HL-60/S4 treated with phorbol 12-myristate 13-acetate at 8.2 ng/mL for 4 days and 3 days (cell line): Measurements from ENCODE around the gene PALD1.

ENCODE experiments used
- in situ Hi-C: fragments of 300-500 bp; cut with MboI; formaldehyde crosslinking; loops from 2 replicates; pipeline ENCODE4 v1.15.0; 2022; ENCODE audit warnings: low sequenced_read_pairs

PALD1 gene

DNA sequence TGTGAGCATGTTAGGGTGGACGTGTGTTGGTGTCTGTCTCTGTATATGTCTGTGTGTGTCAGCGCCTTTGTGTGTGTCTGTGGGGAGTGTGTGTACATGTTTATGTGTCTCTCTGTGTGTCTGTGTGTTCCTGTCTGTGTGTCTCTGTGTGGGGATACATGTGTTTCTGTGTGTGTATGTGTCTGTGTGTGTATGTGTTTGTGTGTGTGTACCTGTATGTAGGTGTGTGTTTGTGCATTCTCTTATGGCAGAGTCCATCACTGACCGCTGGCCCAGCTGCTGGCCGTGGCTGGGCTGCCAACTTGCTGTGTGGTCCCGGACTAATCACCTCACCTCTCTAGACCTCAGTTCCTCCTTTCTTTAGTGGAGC lies 54.6 kb downstream of the PALD1 start:
- in situ Hi-C loops, result no loop called here

DNA sequence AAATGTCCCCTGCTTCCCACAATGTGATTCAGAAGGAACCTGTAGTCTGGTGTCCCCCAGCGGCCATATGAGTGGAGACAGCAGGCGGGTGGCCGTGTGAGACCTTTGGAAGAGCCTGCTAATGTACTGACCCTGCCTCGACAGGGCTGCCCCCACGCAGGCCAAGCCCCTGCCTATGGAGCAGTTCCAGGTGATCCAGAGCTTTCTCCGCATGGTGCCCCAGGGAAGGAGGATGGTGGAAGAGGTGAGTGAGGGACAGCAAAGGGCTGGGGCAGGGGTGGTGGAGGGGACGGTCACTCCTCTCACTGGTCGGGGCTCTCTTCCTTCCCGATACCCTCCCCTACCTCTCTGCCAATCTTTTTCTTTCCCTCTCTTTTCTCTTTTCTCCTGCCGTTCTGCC lies 55.7 kb downstream of the PALD1 start:
- in situ Hi-C loops, result no loop called here

DNA sequence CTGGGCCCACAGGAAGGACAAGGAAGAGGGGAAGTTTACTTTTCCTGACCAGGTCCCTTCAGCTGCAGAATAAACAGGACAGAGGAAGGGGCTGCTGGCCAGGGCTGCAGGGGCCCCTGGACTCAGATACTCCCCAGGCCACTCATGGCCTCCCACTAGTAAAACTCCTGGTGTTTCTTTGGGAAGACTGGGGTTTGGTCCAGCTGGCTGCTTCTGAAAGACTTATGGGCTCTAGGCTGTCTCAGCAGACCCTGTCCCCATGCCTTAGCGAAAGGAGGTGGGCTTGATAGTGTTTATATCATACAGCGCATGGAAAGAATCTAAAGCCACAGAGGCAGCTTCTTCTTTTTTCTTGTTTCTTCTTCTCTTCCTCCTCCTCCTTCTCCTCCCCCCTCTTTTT lies 56.4 kb downstream of the PALD1 start:
- in situ Hi-C loops, result no loop called here

DNA sequence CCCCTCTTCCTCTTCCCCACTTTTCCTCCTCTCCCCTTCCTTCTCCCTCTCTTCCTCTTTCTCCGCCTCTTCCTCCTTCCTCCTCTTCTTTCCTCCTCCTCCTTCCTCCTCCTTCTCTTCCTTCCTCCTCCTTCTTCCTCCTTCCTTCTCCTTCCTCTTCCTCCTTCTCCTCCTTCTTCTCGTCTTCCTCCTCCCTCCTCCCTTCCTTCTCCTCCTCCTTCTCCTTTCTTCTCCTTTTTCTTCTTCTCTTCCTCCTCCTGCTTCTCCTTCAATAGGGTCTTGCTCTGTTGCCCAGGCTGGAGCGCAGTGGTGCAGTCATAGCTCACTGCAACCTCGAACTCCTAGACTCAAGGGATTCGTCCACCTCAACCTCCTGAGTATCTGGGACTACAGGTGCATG lies 56.9 kb downstream of the PALD1 start:
- in situ Hi-C loops, result no loop called here

DNA sequence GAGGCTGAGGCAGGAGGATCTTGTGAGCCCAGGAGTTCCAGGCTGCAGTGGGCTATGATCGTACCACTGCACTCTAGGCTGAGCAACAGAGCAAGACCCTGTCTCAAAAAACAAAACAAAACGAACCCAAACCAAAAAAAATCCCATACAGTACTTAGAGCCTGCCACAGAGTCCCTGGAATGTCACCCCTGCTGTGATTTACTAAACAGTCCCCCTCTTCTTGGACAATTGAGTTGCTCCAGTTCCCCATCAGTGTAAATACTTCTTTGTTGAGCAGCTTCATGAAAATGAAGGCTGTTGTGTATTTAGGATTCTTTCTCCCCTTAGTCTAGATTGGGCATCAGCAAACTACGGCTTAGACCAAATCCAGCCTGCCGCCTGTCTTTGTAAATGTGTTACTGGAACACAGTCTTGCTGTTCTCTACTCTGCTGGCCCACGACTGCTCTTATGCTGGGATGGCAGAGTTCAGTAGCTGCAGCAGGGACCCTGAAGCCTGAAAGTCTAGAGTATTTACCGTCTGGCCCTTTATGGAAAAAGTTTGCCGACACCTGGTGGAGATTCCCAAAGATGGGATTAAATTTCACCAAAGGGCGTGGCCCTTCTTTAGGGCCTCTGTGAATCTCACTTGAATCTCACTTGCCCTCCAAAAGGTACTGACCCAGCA lies 57.8 kb downstream of the PALD1 start:
- in situ Hi-C loops, result no loop called here

DNA sequence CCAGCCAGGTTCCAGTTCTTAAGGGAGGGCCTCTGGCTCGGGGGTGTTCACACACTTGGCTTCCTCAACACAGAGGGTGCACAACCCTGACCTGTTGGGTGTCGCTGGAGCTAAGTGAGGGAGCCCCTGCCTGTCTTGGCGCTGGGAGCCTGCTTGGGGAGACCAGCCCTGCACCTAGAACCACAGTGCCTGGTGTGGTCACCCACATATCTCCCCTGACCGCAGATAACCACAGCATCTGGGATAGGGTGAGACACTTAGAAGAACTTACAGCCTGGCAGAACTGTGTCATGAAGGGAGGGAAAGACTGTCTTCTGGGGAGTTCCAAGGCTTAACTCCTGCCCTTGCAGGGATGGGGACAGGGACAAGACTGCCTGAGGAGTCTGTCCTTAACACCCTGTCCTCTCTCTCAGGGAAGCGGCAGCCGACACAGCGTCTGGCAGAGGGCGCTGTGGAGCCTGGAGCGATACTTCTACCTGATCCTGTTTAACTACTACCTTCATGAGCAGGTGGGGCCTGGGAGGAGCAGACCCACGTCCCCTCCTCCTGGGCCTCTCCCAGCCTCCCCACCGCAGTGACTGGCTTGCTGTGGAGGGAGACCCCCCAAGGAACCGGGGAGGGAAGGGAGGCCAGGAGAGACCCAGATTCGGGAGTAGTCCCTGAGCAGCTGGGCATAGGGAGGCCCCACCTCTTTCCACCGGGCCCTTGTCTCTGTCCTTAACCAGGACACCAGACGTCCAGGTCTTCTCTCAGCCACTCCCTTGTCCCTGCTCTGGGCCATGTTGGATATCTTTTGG lies 59.0 kb downstream of the PALD1 start:
- in situ Hi-C loops, result no loop called here

DNA sequence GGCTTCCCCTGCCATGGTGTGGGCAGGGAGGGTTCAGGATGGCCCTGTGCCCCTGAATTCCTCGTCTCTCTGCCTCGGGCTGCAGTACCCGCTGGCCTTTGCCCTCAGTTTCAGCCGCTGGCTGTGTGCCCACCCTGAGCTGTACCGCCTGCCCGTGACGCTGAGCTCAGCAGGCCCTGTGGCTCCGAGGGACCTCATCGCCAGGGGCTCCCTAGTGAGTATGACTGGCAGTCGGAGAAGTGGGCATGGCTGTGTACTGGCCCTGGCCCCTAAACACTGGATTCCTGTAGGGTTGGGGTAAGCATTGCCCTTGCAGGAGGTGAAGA lies 59.6 kb downstream of the PALD1 start:
- in situ Hi-C loops, result no loop called here

DNA sequence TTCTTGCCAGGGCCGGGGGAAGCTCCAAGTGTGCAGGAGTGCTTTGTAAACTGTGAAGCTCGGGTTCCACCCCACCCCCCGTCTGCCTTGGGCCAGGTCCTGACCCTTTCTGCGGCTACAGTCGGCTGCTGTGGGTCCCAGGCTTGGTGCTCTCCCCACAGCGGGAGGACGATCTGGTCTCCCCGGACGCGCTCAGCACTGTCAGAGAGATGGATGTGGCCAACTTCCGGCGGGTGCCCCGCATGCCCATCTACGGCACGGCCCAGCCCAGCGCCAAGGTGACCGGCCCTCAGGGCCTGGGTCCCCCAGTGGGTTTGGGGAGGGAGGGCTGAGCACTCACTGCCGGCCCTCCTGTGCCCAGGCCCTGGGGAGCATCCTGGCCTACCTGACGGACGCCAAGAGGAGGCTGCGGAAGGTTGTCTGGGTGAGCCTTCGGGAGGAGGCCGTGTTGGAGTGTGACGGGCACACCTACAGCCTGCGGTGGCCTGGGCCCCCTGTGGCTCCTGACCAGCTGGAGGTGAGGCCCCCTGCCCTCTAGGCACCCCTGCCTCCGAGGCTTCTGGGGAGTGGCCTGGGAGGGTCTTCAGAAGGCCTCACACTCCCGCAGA lies 60.3 kb downstream of the PALD1 start:
- in situ Hi-C loops, result no loop called here

DNA sequence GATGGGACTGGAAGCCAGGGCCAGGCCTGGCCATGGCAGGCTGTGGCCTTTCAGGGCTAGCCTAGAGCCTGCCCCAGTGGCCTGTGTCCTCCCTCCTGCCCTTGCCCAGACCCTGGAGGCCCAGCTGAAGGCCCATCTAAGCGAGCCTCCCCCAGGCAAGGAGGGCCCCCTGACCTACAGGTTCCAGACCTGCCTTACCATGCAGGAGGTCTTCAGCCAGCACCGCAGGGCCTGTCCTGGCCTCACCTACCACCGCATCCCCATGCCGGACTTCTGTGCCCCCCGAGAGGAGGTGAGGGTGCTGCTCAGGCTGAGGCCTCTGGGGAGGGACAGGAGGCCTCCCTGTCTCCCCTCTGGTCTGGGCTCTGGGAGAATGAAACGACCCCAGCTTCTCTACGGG lies 60.9 kb downstream of the PALD1 start:
- in situ Hi-C loops, result no loop called here

DNA sequence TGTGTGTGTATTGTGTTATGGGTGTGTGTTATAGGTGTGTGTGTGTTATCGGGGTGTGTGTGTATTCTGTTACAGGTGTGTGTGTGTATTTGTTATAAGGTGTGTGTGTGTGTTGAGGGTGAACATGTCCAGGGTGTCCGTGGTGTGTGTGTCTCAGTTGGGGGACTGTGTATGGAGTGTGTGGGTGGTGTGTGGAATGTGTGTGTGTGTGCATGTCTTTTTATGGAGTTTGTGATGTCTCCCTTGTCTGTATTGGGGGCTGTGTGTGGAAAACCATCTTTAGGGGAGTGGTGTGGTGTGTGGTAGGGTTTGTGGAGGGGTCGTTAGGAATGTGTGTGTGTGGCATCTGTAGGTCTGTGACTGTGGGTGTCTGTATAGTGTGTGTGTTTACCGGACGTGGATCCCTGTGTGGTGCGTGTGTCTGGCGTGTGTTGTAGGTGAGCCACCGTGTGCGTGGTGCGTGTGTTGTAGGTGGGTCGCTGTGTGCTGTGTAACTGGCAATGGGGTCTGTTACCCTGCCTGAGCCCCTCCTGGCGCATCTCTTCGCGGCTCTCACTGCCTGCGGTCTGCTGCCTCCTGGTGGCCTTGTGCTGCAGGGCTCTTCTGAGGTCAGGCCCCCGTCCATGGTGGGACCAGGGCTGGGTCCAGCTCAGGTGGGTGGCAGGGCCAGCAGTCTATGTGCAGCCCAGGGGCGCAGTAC lies 61.7 kb downstream of the PALD1 start:
- in situ Hi-C loops, result loop anchor here (10.0 kb wide), 1 partner anchor 345 kb away; the partner anchor contains the start of gene PCBD1

DNA sequence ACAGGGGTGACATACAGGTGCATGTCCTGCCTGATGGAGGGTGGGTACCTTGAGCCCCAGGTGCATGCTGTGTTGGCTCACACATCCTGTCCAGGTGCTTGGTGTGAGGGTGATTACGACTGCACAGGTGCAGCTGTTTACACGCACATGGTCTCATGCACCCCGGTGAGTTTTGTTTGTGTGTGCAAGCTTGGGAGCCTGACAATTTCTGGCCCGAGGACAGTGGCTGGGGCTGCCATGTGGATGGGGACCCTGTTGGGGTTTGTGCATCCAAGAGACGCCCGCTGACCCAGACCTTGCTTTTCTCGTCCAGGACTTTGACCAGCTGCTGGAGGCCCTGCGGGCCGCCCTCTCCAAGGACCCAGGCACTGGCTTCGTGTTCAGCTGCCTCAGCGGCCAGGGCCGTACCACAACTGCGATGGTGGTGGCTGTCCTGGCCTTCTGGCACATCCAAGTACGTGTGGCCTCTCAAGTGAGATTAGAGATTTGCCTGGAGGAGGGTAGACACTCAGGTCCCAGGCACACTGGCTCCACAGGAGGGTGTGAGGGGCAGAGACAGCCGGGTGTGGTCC lies 62.3 kb downstream of the PALD1 start:
- in situ Hi-C loops, result loop anchor here (10.0 kb wide), 1 partner anchor 344 kb away; the partner anchor contains the start of gene PCBD1

DNA sequence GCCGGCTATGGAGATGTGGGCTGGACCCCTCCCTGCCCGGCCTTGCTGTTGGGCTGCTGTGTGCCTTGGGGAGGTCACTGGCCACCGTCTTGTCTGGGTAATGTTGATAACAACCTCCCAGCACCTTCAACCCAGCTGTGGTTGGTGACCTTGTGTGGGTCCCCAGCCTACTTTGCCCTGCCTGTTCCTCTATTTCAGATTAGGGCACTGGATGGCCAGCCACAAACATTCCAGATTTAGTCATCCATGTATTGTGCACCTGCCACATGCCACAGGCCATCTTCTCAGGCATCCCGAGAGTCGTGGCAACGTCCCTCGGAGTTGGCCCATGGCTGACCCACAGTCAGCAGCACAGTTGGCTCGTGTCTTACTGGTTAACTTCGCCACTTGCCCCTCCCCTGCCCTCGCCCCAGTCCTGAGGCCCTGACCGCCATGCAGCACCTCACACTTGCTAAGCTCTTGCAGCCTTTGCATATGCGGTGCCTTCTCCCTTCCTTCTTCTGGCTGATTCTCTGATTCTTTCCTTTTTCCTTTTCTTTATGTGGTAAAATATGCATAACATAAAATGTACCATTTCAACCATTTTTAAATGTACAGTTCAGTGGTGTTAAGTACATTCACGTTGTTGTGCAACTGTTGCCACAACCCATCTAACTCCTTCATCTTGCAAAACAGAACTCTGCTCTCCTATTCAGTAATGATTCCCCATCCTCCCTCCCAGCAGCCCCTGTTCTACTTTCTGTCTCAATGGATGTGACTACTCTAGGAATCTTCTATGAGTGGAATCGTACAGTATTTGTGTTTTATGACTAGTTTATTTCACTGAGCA lies 63.4 kb downstream of the PALD1 start:
- in situ Hi-C loops, result loop anchor here (10.0 kb wide), 1 partner anchor 343 kb away; the partner anchor contains the start of gene PCBD1

DNA sequence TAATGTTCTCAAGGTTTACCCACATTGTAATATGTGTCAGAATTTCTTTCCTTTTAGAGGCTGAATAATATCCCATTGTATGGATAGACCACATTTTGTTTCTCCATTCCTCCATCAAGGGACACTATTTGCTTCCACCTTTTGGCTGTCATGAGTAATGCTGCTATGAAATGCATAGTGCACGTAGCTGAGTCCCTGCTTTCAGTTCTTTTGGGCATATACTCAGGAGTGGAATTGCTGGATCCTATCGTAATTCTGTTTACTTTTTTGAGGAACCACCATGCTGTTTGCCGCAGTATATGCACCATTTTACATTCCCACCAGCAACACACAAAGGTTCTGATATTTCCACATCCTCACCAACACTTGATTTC lies 64.0 kb downstream of the PALD1 start:
- in situ Hi-C loops, result loop anchor here (10.0 kb wide), 1 partner anchor 342 kb away; the partner anchor contains the start of gene PCBD1

DNA sequence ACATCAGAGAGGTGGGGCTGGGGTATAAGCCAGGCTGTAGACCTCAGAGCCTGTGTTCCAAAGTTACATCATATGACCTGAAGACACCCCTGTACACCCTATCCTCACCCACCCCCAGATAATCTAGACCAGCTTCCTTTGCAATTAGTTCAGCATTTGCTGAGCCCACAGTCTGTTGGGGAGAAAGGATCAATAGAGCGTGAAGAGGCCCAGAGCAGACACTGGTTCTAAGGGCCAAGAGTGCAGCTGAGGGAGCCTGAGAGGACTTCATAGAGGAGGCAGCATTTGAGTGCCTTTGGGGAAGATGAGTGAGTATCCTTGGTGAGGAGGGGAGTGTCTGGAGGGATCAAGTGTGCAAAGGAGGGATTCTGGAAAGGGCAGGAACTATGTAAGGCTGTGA lies 65.3 kb downstream of the PALD1 start:
- in situ Hi-C loops, result loop anchor here (10.0 kb wide), 1 partner anchor 341 kb away; the partner anchor contains the start of gene PCBD1

DNA sequence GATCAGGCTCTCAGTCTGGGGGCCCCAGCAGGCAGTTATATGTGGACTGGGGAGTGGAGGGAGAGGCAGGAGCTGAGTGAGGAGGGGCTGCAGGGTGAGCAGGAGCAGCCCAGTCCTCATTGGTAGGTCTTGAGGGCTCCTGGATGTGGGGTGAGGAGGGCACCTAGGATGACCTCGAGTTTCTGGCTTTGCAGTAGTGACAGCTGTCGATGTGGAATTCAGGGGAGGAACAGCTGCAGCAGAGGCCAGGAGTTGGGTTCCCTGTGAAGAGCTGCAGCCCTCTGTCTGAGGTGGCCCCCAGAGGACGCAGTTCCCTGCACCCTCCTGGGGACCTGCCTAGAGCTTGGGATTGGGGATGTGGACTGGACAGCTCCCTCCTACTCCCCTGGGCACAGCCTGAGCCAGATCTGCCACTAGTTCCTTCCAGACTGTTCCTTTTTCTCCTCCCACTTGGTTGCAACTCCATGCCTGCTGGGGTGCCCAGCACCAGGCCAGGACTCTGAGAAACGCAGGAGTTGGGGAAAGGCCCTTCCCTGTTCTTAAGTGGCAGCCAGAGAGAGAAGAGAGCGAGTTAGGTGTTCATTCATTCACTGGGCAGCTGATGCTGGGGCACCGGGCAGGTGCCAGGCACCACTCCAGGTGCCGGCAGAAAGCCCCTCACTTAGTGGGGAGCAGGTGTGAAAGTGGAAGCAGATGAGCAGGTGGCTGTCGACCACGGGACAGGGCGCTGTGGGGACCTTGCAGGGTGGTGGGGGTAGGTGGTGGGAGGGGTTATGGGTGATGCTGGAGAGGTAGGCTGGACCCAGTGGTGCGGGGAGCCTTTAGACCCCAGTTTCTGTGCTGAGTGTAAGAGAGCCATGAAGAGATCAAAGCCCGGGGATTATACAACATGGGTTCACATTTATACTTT lies 66.1 kb downstream of the PALD1 start:
- in situ Hi-C loops, result loop anchor here (10.0 kb wide), 1 partner anchor 340 kb away; the partner anchor contains the start of gene PCBD1

DNA sequence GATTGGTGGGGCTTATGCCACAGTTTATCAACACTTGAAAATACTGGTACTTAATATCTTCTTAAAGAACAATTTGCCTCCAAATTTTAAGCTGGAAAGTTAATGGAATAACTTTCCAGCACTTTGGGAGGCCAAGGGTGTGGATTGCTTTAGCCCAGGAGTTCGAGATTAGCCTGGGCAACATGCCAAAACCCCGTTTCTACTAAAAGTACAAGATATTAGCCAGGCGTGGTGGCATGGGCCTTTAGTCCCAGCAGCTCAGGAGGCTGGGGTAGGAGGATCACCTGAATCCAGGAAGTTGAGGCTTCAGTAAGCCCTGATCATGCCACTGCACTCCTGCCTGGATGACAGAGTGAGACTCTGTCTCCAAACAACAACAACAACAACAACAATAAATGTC lies 68.0 kb downstream of the PALD1 start:
- in situ Hi-C loops, result loop anchor here (10.0 kb wide), 1 partner anchor 338 kb away; the partner anchor contains the start of gene PCBD1

DNA sequence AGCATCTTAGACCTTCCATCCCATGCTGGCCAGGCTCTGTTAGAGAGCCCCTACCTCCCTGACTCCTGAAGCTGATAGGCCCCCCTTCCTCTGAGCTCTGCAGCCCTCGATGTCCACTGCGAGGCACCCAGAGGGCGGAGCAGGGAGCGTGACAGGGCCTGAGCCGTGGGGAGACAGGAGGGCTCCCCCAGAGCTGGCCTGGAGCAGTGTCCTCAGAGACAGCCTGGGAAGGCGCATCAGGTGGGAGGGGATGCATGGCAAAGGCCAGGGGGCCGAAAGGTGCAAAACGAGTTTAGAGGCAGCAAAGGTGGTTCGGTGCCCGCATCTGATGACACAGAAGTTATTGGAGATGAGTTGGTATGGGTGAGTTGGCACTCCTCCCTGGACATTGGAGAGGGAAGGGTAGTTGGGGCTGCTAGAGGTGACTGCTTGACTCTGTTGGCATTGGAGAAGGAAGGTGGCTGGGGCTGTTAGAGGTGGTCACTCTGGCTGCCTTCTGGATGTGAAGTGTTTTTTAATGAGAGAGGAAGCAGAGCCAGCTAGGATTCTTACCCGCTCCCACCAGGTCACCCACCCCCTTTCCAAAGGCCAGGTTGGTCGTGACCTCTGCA lies 70.9 kb downstream of the PALD1 start:
- in situ Hi-C loops, result loop anchor here (10.0 kb wide), 1 partner anchor 335 kb away; the partner anchor contains the start of gene PCBD1

DNA sequence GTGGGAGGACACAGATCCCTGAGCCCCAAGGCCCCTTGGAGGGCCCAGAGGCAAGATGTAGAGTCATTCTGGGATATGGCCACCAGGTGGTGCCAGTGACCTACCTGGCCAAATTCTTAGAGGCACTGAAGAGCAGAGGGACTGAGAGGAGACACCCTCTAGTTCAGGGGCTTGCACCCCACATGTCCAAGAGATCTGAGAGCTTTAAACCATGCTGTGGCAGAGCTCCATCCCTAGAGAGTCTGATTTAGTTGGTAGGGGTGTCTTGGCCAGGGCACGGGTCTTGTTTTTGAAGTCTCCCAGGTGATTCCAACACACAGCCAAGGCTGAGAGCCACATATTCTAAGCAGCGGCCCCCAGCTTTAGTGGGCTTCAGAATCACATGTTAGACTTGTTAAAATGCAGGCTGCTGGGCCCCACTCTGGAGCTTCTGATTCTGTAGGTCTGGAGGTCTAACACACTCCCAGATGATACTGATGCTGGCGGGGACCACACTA lies 71.4 kb downstream of the PALD1 start:
- in situ Hi-C loops, result loop anchor here (10.0 to 25.0 kb wide), 2 partner anchors 212 to 335 kb away; partner anchors contain the start of gene PCBD1
